Gastroesophageal sphincter (tissue), 4 donors: ENCODE data around the gene BABAM1. TPM values are rescaled to one million over a fixed set of nuclear protein-coding genes. Genes with fewer than 3 reads are reported as not detected.

Source experiments
- ATAC-seq: fragments of 150-250 bp; one replicate; pipeline ENCODE4 v1.9.1; 2016; ENCODE audit warnings: mild to moderate bottlenecking, moderate library complexity
- H3K27ac ChIP-seq, 4 donors: fragments of 200-600 bp; sonication (generic) in 3 of 4; 1 replicate in 3 of 4; 2 replicates in 1 of 4; pipeline ENCODE4 v1.5.1; 2016 to 2019
- H3K27me3 ChIP-seq: fragments of 200-600 bp; sonication (generic); one replicate; pipeline ENCODE4 v1.5.1; 2019
- H3K36me3 ChIP-seq, 2 donors: fragments of 200-600 bp; sonication (generic); one replicate each; pipeline ENCODE4 v1.5.1; 2019; ENCODE audit warnings: control low read depth in 1 of 2
- H3K4me1 ChIP-seq, 3 donors: fragments of 200-600 bp; sonication (generic); 1 replicate in 2 of 3; 2 replicates in 1 of 3; pipeline ENCODE4 v1.5.1; 2016 to 2019; ENCODE audit warnings: control low read depth in 2 of 3
- H3K4me3 ChIP-seq, 2 donors: fragments of 200-600 bp; sonication (generic); one replicate each; pipeline ENCODE4 v1.5.1; 2019; ENCODE audit warnings: mild to moderate bottlenecking in 1 of 2, moderate library complexity in 1 of 2
- H3K9me3 ChIP-seq, 3 donors: fragments of 200-600 bp; sonication (generic); one replicate each; pipeline ENCODE4 v1.5.1; 2017 to 2019; ENCODE audit warnings: control low read depth in 2 of 3
- EP300 ChIP-seq: sonication (generic); formaldehyde crosslinking; IDR thresholded peaks from one replicate; pipeline ENCODE4 v1.6.1; 2017; ENCODE audit warnings: antibody characterized with exemption, mild to moderate bottlenecking
- POLR2A ChIP-seq, 2 donors: fragments of 450-650 bp; IDR thresholded peaks; one replicate each; pipeline ENCODE4 v1.6.1; 2017; ENCODE audit warnings: antibody characterized with exemption in 2 of 2, mild to moderate bottlenecking in 2 of 2, moderate library complexity in 1 of 2
- POLR2AphosphoS5 ChIP-seq: sonication (generic); formaldehyde crosslinking; IDR thresholded peaks from one replicate; pipeline ENCODE4 v1.6.1; 2017; ENCODE audit warnings: antibody characterized with exemption
- WGBS, 2 donors: methylation state at CpG; one replicate each; pipeline ENCODE4 v1.1.5; 2018; ENCODE audit warnings: low coverage in 1 of 2; 5-methylcytosine and 5-hydroxymethylcytosine counted together
- total RNA-seq, 4 donors: library from RNA; depleted of rRNA; stranded (reverse); fragments of >200 nt; gene quantifications; one replicate each; pipeline ENCODE4 v1.1.0, GENCODE V29; 2016
- TF ChIP-seq, protein P1 (sequence below), 4 experiments: fragments of 200-600 bp in 2 of 4; fragments of 450-650 bp in 2 of 4; sonication (generic) in 1 of 4; IDR thresholded peaks; one replicate each; pipeline ENCODE4 v1.5.1; 2017 to 2019; ENCODE audit warnings: antibody characterized with exemption in 4 of 4, mild to moderate bottlenecking in 2 of 4, moderate library complexity in 2 of 4

BABAM1 gene
- total RNA-seq, 4 donors from 2014 or later: 62.6 to 91.8 (median 81.9) TPM

DNA sequence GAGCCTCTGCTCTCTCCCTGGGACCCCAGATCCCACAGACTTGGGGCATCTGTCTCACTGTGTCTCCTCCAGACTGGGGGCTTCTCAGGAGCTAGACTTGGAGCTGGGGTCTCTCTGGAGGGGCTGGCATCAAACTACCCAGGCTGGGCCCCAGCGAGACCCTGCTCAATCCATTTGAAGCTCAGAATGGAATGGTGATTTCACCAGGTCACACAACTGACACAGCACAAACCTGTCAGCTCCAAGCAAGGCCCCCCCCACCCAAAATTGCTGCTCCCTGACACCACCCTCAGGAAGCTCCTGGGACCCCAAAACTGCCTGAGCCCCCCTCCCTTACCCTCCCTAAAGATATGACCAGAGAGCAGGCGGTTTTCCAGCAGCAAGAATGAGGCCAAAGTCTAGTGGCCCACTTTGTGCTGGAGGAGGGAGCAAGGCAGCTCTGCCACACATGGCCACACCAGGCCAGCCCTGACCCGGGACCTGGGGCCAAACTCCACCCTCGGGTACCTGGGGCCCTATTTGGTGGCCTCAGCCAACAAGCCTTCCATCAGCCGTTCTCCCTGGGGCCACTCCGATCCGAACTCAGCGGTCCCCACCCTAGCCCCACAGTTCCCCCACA lies 23.9 kb upstream of the BABAM1 start:
- Histone ChIP-seq H3K4me3 (peak overlapping the region; percentile 92 to 93), H3K4me1 (peaks cover 0 to 60% (median 31%) of the 10 kb centered on the region in 3 donors), H3K27me3 (no peaks in the 10 kb centered on the region), H3K9me3 (no peaks in the 10 kb centered on the region), H3K36me3 (peaks cover 0 to 26% of the 10 kb centered on the region in 2 donors), H3K27ac (peak overlapping the region; percentile 74 to 94 (median 86))
- TF ChIP-seq, protein P1, sequence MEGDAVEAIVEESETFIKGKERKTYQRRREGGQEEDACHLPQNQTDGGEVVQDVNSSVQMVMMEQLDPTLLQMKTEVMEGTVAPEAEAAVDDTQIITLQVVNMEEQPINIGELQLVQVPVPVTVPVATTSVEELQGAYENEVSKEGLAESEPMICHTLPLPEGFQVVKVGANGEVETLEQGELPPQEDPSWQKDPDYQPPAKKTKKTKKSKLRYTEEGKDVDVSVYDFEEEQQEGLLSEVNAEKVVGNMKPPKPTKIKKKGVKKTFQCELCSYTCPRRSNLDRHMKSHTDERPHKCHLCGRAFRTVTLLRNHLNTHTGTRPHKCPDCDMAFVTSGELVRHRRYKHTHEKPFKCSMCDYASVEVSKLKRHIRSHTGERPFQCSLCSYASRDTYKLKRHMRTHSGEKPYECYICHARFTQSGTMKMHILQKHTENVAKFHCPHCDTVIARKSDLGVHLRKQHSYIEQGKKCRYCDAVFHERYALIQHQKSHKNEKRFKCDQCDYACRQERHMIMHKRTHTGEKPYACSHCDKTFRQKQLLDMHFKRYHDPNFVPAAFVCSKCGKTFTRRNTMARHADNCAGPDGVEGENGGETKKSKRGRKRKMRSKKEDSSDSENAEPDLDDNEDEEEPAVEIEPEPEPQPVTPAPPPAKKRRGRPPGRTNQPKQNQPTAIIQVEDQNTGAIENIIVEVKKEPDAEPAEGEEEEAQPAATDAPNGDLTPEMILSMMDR (IDR thresholded peaks at IDR 0.05): no peak
- TF ChIP-seq POLR2AphosphoS5: no peak
- no peak for TF ChIP-seq POLR2A (IDR thresholded peaks at IDR 0.05)
- TF ChIP-seq EP300: no peak
- ATAC-seq: no peak
- WGBS, 2 donors: 40% methylated on average over 2 of the region's 8 CpGs; no CpG with 5 or more reads in 1 of the 2 donors

DNA sequence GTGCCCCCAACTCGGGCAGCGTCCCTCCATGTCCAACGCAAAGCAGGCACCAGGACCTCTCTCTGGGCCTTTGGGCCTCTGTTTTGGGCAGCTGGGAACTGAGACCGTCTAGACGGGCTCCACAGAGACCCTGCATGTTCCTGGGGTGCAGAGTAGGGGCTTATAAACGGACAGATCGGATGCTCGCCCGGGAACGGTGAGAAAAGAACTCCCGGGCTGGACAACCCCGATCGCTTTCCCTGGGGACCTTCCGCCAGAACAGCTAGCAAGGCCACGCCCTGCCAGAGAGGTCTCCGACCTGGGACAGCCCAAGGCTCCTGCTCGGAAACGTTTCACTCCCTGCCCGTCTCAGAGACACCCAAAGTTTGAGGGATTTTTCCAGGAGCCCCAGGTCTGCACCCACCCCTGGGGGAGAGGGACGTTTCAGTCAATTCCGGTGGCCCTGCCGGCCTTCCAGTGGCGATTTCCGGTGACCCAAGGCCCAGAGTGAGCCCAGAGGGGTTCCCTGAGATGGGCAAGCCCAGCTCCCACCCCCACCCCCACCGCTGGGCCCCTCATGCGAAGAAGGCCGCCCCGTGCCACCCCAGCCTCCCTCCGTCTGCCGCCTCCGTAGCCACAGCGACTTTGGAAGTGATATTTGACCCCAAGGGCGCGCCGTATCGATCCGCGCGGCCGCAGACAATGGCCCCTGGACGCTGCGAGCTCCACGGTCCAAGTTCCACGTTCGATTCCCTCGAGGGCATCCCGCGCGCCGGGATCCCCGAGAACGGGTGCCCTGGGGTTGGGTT lies 23.2 kb upstream of the BABAM1 start:
- WGBS, 2 donors: 0% methylated on average over 2 of the region's 52 CpGs; no CpG with 5 or more reads in 1 of the 2 donors
- no peaks in the 10 kb centered on the region for H3K9me3 ChIP-seq
- peak overlapping the region; percentile 74 to 94 (median 86) for H3K27ac ChIP-seq
- H3K4me3 ChIP-seq: peak overlapping the region; percentile 92 to 93
- H3K4me1 ChIP-seq: peaks cover 0 to 62% (median 31%) of the 10 kb centered on the region in 3 donors
- peak; percentile 20 for ATAC-seq
- no peaks in the 10 kb centered on the region for H3K27me3 ChIP-seq
- no peak for TF ChIP-seq EP300
- TF ChIP-seq POLR2AphosphoS5: no peak
- TF ChIP-seq, protein P1 (IDR thresholded peaks at IDR 0.05): no peak
- TF ChIP-seq POLR2A (IDR thresholded peaks at IDR 0.05): no peak
- peaks cover 0 to 19% of the 10 kb centered on the region in 2 donors for H3K36me3 ChIP-seq

DNA sequence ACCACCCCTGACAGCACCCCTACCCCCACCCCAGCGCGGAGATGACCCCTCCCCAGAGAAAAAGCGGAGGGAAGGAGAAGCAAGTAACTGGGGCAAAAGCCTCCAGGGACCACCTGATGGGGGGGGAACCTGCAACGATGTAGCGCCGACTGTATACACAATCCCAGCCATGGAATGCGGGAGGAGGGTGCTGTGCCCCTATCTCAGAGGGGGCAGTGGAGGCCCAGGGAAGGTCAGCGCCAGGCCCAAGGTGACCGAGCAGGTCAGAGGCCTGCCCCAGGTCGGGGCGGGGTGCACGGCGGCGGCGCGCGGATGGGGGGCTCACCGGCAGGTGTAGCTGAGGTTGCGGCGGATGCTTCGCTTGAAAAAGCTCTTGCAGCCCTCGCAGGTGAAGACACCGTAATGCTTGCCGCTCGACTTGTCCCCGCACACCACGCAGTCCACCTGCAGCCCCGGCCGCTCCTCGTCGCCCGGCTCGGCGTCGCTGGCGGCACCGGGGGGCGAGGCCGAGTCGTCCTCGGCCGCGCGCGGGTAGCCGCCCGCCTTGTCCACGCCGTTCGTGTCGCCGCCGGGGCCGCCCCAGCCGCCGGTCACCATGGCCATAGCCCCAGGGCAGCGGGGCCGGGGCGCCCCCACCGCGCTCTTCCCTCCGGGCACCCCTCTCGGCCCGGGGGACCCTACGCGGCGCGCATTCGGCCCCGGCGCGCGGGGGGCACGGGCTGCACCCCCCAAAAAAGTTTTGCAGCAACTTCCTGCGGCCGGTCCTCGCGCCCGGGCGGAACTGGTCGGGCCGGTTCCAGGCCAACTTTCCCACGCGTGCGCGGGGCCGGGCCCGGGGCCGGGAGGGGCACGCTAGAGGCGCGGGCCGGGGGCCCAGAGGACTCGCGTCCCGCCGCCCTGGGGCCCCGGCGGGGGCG lies 22.4 kb upstream of the BABAM1 start:
- Histone ChIP-seq H3K9me3 (no peaks in the 10 kb centered on the region), H3K4me3 (peak overlapping the region; percentile 92 to 93), H3K4me1 (peaks cover 0 to 62% (median 31%) of the 10 kb centered on the region in 3 donors), H3K27me3 (no peaks in the 10 kb centered on the region), H3K27ac (peak overlapping the region; percentile 74 to 94 (median 86)), H3K36me3 (peaks cover 0 to 10% of the 10 kb centered on the region in 2 donors)
- TF ChIP-seq POLR2A (IDR thresholded peaks at IDR 0.05) (no peak), EP300 (no peak), POLR2AphosphoS5 (no peak)
- TF ChIP-seq, protein P1 (IDR thresholded peaks at IDR 0.05): no peak
- peak; percentile 9 for ATAC-seq
- WGBS, 2 donors: 0% methylated on average over 10 of the region's 100 CpGs; no CpG with 5 or more reads in 1 of the 2 donors

DNA sequence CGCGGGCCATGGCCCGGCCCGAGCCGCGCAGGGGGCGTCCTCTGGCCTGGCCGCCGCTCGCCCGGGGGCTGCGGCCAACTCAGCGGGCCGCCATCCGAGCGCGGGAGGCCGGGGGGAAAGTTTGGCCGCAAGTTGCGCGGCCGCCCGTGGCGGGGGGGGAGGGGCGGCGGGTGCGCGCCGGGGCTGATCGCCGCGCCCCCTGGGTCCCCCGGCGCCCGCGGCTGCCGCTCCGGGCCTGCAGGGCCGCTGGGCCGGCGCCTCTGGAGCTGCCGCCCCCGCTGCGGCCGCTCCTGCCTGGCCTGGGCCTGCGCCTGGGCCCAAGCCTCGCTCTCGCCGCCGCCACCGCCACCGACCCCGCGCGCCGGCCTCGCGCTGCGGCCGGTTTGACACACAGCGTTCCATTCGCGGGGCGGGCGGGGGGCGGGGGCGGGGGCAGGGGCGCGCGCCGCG lies 21.7 kb upstream of the BABAM1 start, which contains the start of gene NR2F6:
Gene NR2F6 (minus strand): TSS at position 385 of the 450 bp plus-strand sequence. CDS start 699 bp downstream, outside the sequence.
- Histone ChIP-seq H3K27me3 (no peaks in the 10 kb centered on the region), H3K9me3 (no peaks in the 10 kb centered on the region), H3K4me1 (peaks cover 0 to 62% (median 31%) of the 10 kb centered on the region in 3 donors), H3K27ac (peak within 1 kb of the TSS; percentile 74 to 94 (median 86)), H3K36me3 (peaks cover 0 to 3% of the 10 kb centered on the region in 2 donors), H3K4me3 (peak within 1 kb of the TSS; percentile 92 to 93)
- WGBS, 2 donors: no CpG with 5 or more reads among the region's 72 CpGs
- ATAC-seq: no peak
- TF ChIP-seq POLR2AphosphoS5 (peak; percentile 53), POLR2A (IDR thresholded peaks at IDR 0.05) (peak; percentile 23 to 54), EP300 (no peak)
- TF ChIP-seq, protein P1 (IDR thresholded peaks at IDR 0.05): no peak
